ENCODE results near the gene SNUPN. TPM values are rescaled to one million over a fixed set of nuclear protein-coding genes. Genes with fewer than 3 reads are reported as not detected.

Gene SNUPN
- total and polyA plus RNA-seq, 9 donors = 20.4 to 35.3 (median 29.2) TPM

DNA sequence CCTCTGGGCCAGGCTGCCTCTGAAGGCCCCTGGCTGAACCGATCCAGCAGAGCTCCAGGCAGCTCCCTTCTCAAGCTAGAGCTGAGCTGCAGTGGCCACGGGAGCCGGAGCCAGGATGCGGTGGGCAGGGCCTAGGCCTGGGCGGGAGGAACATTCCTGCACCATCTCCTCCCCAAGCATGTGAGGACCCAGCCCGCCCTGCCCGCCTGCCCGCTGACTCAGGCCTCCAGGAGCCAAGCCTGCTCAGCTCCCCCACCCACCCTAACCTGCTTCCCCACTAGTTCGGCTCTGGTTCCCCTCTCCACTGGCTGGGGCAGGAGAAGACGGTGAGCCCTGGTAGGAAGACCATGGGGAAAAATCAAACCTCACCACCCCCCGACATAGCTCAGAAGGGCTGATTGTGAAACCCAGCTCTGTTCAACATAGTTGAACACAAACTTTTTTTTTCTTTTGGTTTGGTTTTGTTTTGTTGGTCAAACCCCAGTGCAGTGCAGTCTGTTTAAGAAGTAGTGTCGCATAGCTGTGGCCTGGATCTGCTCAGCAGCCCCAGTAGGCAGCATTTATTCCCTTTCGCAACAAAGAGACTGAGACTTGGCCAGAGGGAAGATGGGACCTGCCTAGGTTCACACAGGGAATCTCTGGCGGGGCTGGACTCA, 35.7 kb upstream of the SNUPN start:
- TF ChIP-seq, protein P1, sequence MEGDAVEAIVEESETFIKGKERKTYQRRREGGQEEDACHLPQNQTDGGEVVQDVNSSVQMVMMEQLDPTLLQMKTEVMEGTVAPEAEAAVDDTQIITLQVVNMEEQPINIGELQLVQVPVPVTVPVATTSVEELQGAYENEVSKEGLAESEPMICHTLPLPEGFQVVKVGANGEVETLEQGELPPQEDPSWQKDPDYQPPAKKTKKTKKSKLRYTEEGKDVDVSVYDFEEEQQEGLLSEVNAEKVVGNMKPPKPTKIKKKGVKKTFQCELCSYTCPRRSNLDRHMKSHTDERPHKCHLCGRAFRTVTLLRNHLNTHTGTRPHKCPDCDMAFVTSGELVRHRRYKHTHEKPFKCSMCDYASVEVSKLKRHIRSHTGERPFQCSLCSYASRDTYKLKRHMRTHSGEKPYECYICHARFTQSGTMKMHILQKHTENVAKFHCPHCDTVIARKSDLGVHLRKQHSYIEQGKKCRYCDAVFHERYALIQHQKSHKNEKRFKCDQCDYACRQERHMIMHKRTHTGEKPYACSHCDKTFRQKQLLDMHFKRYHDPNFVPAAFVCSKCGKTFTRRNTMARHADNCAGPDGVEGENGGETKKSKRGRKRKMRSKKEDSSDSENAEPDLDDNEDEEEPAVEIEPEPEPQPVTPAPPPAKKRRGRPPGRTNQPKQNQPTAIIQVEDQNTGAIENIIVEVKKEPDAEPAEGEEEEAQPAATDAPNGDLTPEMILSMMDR (IDR thresholded peaks at IDR 0.05) = no peak
- TF ChIP-seq POLR2A (IDR thresholded peaks at IDR 0.05) (no peak), EP300 (IDR thresholded peaks at IDR 0.05) (no peak)
- Histone ChIP-seq H3K9me3 (no peaks in the 10 kb centered on the region), H3K27me3 (no peaks in the 10 kb centered on the region), H3K27ac (peak overlapping the region; percentile 76 to 82), H3K4me3 (no peak overlapping the region), H3K36me3 (no peaks in the 10 kb centered on the region), H3K4me1 (ENCODE audit: insufficient read depth) (peaks cover 12% of the 10 kb centered on the region)
- peak; percentile 86 to 93 (median 89) for DNase-seq
- 13 to 25% (median 16%) methylated on average over 12 to 14 of the region's 14 CpGs for WGBS, 3 donors
- intact Hi-C loops (cut with DNase I) = no loop called here

DNA sequence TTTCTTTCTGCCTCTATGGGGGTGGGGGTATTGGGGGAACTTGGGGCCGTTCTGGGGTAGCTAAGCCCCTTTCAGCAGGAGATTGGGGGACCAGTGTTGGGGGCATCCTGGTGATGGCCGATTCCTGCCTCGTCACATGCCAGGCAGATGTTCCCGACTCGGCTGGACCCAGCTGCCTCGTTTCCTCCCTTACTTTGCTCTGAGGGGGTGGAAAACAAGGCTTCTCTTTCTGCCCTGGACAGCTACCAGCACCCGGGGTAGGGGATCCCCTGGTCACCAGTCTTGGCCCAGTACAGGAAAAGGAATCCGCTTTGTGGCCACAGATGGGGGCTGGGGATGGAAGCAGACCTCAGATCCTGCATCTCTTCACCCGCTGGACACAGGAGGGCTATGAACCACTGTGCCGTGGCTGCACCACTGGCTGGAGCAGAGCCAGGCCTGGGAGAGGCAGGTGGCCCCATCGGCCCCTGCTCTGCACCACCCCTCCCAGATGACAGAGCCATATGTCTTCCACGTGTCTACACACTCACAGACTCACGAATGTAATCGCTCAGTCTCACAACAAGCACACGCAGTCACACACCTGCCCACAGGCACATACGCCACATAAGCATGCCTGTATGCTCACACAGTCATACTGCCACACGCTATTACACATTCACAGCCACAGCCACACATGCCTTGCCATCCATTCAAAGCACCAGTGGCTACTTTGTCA, 34.6 kb upstream of the SNUPN start:
- TF ChIP-seq EP300 (IDR thresholded peaks at IDR 0.05) = no peak
- TF ChIP-seq POLR2A (IDR thresholded peaks at IDR 0.05) = no peak
- TF ChIP-seq, protein P1 (IDR thresholded peaks at IDR 0.05) = no peak
- 56 to 71% (median 66%) methylated on average over 17 of the region's 17 CpGs for WGBS, 3 donors
- no peaks in the 10 kb centered on the region for H3K36me3 ChIP-seq
- peak overlapping the region; percentile 29 to 76 for H3K27ac ChIP-seq
- H3K9me3 ChIP-seq = no peaks in the 10 kb centered on the region
- peaks cover 12% of the 10 kb centered on the region for H3K4me1 ChIP-seq (ENCODE audit: insufficient read depth)
- intact Hi-C loops (cut with DNase I) = no loop called here
- no peaks in the 10 kb centered on the region for H3K27me3 ChIP-seq
- DNase-seq = no peak
- H3K4me3 ChIP-seq = no peak overlapping the region

DNA sequence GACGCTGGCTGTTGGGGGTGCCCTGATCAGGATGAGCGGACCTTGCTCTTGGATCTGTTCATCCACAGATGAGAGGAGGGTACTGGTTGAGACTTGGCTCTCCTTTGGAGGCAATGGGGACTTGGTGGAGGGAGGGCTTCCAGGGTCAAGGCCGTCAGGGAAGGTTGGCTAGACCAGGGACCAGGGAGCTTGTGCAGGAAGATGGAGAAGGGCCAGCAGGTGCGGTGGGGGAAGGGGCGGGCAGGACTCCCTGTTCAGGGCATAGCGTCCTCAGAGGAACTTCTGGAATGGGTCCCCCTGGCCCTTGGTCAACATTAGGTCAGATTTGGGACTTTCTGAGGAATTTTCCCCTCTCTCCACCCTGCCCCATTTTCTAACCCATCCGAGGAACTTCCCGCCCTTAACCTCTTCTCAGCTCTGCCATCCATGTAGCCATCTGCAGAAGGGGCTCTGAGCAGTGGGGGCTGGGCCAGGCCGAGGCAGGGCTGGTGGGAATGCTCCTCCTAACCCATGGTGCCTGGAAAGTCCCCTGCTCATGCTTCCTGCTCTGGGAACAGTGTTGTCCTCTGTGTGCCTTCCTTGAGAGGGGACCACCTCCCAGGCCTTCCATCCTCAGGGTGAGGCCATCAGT, 33.7 kb upstream of the SNUPN start:
- WGBS, 3 donors = 71 to 76% (median 74%) methylated on average over 9 of the region's 9 CpGs

DNA sequence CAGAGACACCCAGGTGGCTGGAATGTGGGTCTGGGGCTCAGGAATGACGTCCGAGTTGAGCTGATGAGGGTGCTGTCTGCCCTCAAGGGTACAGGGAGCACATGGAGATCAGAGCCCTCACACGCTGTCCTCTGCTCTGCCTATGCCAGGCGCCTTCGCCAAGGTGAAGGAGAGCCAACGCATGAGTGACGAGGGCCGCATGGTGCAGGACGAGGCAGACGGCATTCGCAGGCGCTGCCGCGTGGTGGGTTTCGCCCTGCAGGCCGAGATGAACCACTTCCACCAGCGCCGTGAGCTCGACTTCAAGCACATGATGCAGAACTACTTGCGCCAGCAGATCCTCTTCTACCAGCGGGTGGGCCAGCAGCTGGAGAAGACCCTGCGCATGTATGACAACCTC, 31.3 kb upstream of the SNUPN start:
- no peaks in the 10 kb centered on the region for H3K9me3 ChIP-seq
- peaks cover 31% of the 10 kb centered on the region for H3K4me1 ChIP-seq (ENCODE audit: insufficient read depth)
- H3K4me3 ChIP-seq = no peak overlapping the region
- no peaks in the 10 kb centered on the region for H3K27me3 ChIP-seq
- TF ChIP-seq POLR2A (IDR thresholded peaks at IDR 0.05) = no peak
- TF ChIP-seq, protein P1 (IDR thresholded peaks at IDR 0.05) = no peak
- no peak for TF ChIP-seq EP300 (IDR thresholded peaks at IDR 0.05)
- no peak overlapping the region for H3K27ac ChIP-seq
- 91 to 95% (median 95%) methylated on average over 22 of the region's 22 CpGs for WGBS, 3 donors
- DNase-seq = no peak
- no peaks in the 10 kb centered on the region for H3K36me3 ChIP-seq
- intact Hi-C loops (cut with DNase I) = no loop called here

More for the DNA sequence above, 33.7 kb upstream of the SNUPN start:
- peak overlapping the region in 1 of 2 donors; percentile 29 for H3K27ac ChIP-seq
- intact Hi-C loops (cut with DNase I) = no loop called here
- H3K27me3 ChIP-seq = no peaks in the 10 kb centered on the region
- no peaks in the 10 kb centered on the region for H3K36me3 ChIP-seq
- DNase-seq = no peak
- H3K4me1 ChIP-seq (ENCODE audit: insufficient read depth) = peaks cover 15% of the 10 kb centered on the region
- TF ChIP-seq POLR2A (IDR thresholded peaks at IDR 0.05) = no peak
- TF ChIP-seq EP300 (IDR thresholded peaks at IDR 0.05) = no peak
- TF ChIP-seq, protein P1 (IDR thresholded peaks at IDR 0.05) = no peak
- no peak overlapping the region for H3K4me3 ChIP-seq
- H3K9me3 ChIP-seq = no peaks in the 10 kb centered on the region
